GM12865 (cell line): Measurements from ENCODE around the gene PSMD10.

Experiments used
- DNase-seq: peaks from one replicate; pipeline ENCODE4 v3.0.0; 2010; ENCODE audit warnings: low read depth
- H3K4me3 ChIP-seq: 2 replicates; pipeline ENCODE4 v1.5.1; 2011; ENCODE audit warnings: mild to moderate bottlenecking, low read depth, low read length, control low read depth
- CTCF ChIP-seq: IDR thresholded peaks from 2 replicates; pipeline ENCODE4 v1.5.1; 2011; ENCODE audit warnings: low read length, control low read depth, low read depth, inconsistent platforms; ENCODE audit not compliant: insufficient read depth; ENCODE audit errors: missing control alignments

Gene PSMD10

GRCh38 chrX:108130889-108131288 lies 39.5 kb upstream of the PSMD10 start:
- DNase-seq = no peak
- no peak overlapping the region for H3K4me3 ChIP-seq
- TF ChIP-seq CTCF = no peak

DNA sequence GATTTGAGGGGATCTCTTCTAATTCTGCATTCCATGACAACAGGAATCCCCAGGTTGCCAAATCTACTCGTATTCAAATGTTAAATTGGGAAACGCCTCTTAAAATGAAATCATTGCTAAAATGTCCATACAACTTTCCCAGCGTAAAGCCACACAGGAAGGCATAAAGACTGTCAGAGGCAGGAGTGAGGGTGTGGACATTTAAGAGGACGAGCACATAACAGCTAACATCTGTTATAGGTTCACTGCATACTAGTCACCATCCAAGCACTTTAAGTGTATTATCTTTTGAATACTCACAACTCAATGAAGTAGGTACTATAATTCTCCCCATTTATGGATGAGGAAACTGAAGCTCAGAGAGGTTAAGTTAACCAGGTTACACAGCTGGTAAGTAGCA lies 35.8 kb upstream of the PSMD10 start:
- TF ChIP-seq CTCF = no peak
- no peak for DNase-seq
- no peak overlapping the region for H3K4me3 ChIP-seq

- no peak for DNase-seq
- H3K4me3 ChIP-seq = no peak overlapping the region
- TF ChIP-seq CTCF = no peak
These were observed 35.3 kb upstream of the PSMD10 start for GRCh38 chrX:108126661-108127060.

DNA sequence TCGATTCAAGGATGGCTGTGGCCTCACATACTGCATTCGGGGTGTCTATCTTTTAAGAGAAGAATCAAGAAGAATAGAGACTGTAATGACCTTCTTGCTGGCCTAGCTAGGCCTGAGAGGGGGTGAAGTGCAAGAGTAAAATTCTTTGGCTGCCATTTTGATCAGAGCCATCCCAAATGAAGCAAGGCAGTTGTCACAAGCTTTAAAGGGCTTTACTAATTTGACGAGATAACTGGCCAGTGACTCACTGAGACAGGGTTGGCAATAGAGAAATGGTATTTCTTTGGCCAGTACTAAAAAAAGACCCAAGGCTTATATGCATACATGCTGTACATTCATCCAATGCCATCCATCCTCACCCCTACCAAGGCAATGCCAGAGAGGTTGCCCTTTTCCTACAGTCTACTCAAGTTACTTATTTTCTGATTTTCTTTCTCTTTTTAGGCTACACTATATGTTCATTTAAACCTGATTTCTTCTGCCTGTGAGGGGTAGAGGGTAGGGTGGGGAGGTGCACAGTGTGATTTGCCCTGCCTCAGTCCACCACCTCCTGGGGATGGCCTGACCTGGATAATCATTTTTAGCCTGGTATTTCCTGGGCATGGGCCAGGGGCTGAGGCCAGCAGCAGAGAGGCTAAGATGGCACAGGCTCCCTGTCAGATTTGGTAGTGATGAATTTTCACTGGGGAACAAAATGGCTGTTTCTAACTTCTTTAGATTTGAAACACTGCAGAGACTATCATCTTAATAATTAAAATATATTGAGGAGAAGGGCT lies 32.4 kb upstream of the PSMD10 start:
- no peak overlapping the region for H3K4me3 ChIP-seq
- TF ChIP-seq CTCF = no peak
- no peak for DNase-seq

- no peak for TF ChIP-seq CTCF
- no peak overlapping the region for H3K4me3 ChIP-seq
- no peak for DNase-seq
These were observed 31.4 kb upstream of the PSMD10 start for GRCh38 chrX:108122748-108123147.

GRCh38 chrX:108121291-108121690 lies 29.9 kb upstream of the PSMD10 start:
- TF ChIP-seq CTCF = no peak
- no peak overlapping the region for H3K4me3 ChIP-seq
- no peak for DNase-seq

- DNase-seq = no peak
- TF ChIP-seq CTCF = no peak
- no peak overlapping the region for H3K4me3 ChIP-seq
These were observed 26.6 kb upstream of the PSMD10 start for GRCh38 chrX:108117988-108118387.
